ENCODE data around the gene RSPO3. TPM values are rescaled to one million over a fixed set of nuclear protein-coding genes. Genes with fewer than 3 reads are reported as not detected.
"Not testable (repeated sequence)": the region's sequence is repeated elsewhere in the genome, so short reads cannot be mapped to it uniquely, and the experiment has no call there.

Gene RSPO3
- total RNA-seq, 2 donors from 2014 or later = 1.6 to 7.3 TPM

- no peaks in the 10 kb centered on the region for H3K27me3 ChIP-seq
- H3K4me1 ChIP-seq = no peaks in the 10 kb centered on the region
- H3K27ac ChIP-seq = no peak overlapping the region
- no peak for TF ChIP-seq POLR2A (IDR thresholded peaks at IDR 0.05)
- no peak for TF ChIP-seq CTCF (IDR thresholded peaks at IDR 0.05)
- intact Hi-C loops (cut with DNase I) = no loop called here
- H3K9me3 ChIP-seq = no peaks in the 10 kb centered on the region
- no peak overlapping the region for H3K4me3 ChIP-seq
- H3K36me3 ChIP-seq (replicated peaks in 1 of 2; ENCODE audit: insufficient read depth in 1 of 2, low read depth in 2 of 2) = no peaks in the 10 kb centered on the region
- 44 to 45% methylated on average over 1 of the region's 1 CpG for WGBS, 2 donors
- no peak for DNase-seq
- no peak for ATAC-seq
These were observed 107.0 kb downstream of the RSPO3 start for GRCh38 chr6:127225497-127225896.

DNA sequence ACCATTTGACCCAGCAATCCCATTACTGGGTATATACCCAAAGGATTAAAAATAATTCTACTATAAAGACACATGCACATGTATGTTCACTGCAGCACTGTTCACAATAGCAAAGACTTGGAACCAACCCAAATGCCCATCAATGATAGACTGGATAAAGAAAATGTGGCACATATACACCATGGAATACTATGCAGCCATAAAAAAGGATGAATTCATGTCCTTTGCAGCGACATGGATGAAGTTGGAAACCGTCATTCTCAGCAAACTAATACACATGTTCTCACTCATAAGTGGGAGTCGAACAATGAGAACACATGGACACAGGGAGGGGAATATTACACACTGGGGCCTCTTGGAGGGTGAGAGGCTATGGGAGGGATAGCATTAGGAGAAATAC lies 115.3 kb downstream of the RSPO3 start:
- WGBS, 2 donors = 46 to 49% methylated on average over 3 of the region's 3 CpGs
- H3K4me3 ChIP-seq; H3K27ac ChIP-seq; ATAC-seq; H3K9me3 ChIP-seq; DNase-seq; H3K36me3 ChIP-seq (replicated peaks in 1 of 2; ENCODE audit: insufficient read depth in 1 of 2, low read depth in 2 of 2); H3K27me3 ChIP-seq; H3K4me1 ChIP-seq; intact Hi-C loops (cut with DNase I): not testable (repeated sequence)

GRCh38 chr6:127243501-127243900 lies 125.0 kb downstream of the RSPO3 start:
- 36 to 60% methylated on average over 1 of the region's 1 CpG for WGBS, 2 donors
- no peak for ATAC-seq
- intact Hi-C loops (cut with DNase I) = no loop called here
- H3K27me3 ChIP-seq = no peaks in the 10 kb centered on the region
- no peaks in the 10 kb centered on the region for H3K4me1 ChIP-seq
- no peaks in the 10 kb centered on the region for H3K36me3 ChIP-seq (replicated peaks in 1 of 2; ENCODE audit: insufficient read depth in 1 of 2, low read depth in 2 of 2)
- DNase-seq = no peak
- H3K9me3 ChIP-seq = no peaks in the 10 kb centered on the region
- no peak for TF ChIP-seq POLR2A (IDR thresholded peaks at IDR 0.05)
- TF ChIP-seq CTCF (IDR thresholded peaks at IDR 0.05) = no peak
- H3K27ac ChIP-seq = no peak overlapping the region
- H3K4me3 ChIP-seq = no peak overlapping the region

Other genes with a start within 250 kb of the RSPO3 start
- gene RNF146, start 148.2 kb downstream of the RSPO3 start, total RNA-seq = 10 to 100 TPM; 36.8 to 42.2 TPM
- 10 to 100 TPM; 27.4 to 35.5 TPM for gene ECHDC1, start 224.9 kb downstream of the RSPO3 start, total RNA-seq